GM21526 (cell line): ENCODE results near the gene AGAP2.

Source experiments
- ATAC-seq: cut with Tn5 transposase; IDR thresholded peaks from one replicate; pipeline ENCODE4 v1.9.1; 2021; ENCODE audit warnings: moderate library complexity; ENCODE audit not compliant: unreplicated experiment, low FRiP score

Gene AGAP2

DNA sequence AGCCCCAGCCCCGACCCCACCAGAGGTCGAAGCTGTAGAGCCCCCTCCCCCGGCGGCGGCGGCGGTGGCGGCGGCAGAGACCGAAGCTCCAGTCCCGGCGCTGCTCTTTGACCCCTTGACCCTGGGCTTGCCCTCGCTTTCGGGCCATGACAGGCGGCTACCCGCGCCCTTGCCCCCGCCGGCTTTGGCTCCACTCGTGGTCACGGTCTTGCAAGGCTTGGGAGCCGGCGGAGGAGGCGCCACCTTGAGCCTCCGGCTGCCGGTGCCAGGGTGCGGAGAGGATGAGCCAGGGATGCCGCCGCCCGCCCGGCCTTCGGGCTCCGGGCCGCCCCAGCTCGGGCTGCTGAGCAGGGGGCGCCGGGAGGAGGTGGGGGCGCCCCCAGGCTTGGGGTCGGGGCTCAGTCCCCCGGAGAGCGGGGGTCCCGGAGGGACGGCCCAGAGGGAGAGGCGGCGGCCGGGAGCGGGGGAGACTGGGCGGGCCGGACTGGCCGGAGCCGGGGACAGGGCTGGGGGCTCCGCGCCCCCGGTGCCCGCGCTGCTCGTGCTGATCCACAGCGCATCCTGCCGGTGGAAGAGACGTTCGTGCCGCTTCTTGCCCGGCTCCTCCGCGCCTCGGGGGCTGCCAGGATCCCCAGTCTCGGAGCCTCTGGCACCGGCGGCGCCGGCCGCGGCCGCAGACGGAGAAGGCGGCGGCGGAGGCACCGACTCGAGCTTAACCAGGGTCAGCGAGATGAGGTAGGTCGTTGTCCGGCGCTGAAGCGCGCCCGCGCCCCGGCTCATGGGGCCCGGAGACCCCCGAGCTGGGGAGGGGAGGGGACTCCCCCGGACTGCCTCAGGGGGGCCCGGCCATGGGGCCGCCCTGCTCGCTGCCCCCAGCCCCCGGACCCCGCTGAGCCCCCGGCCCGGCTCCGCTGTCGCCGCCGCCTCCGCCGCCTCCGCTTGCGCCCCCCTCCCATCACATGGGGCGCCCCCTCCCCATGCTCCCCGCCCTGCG lies 778 bp downstream of the AGAP2 start:
- ATAC-seq: no peak

DNA sequence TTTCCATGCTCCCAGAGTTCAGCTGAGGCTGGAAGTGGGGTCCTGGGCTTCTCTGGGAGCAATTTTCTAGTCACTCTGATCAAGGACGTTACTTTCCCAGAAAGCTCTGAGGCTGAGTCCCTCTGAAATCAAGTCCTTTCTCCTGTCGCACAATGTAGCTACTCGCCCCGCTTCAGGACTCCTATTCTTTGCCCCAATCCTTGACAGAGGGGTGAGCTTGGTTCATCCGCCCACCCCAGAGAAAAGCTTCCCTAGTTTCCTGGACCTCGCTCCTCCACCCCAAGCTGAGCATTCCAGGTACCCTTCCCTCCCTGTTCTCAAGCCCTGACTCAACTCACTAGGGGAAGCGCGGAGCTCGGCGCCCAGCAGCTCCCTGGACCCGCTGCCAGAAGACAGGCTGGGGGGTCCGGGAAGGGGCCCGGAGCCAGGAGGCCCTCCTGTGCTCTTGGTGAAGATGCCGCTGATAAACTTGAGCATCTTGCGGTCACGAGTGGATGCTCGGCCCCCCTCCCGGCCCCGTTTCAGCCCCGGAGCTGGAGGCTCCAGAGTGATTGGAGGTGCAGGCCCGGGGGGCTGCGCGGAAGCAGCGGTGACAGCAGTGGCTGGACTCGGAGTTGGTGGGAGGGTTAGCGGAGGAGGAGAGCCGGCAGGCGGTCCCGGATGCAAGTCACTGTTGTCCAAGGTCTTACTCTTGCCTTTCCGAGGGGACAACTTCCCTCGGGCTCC lies 1.6 kb downstream of the AGAP2 start:
- no peak for ATAC-seq

DNA sequence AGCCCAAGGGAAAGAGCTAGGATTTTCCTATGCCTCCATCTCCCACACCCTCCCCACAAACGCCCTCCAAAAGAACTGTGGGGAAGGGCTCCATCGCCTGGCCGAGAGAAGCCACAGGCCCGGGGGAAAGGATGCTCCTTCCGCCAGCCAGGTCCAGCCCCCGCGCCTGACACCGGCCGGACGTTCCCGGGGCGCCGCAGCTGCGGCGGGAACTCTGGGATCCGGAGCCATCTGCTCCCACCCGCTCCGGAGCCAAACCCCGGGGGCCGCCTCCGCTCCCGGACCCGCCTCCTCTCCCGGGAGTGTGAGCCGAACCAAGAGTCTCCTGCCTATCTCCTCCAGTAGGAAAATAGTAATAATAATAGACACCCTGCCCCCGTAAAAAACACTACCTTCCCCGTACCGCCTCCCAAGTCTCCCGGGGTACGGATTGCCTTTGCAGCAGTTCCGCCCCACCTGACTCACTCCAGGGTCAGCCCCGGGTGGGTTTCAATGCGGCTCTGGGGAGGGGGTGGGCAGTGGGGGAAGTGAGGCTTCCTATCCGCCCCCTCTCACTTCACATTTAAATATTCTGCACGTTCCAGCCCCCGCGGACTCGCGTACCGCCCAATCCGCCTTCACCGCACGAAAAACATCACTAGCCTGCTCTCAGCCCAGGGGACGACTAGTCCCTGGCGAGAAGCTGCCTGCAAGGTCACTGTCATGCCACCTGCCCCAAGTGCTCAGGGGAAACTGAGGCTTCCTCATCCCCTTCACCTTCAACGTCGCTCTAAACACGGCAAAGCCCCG lies 2.4 kb downstream of the AGAP2 start:
- no peak for ATAC-seq

GRCh38 chr12:57735198-57735855 lies 3.2 kb downstream of the AGAP2 start:
- no peak for ATAC-seq

DNA sequence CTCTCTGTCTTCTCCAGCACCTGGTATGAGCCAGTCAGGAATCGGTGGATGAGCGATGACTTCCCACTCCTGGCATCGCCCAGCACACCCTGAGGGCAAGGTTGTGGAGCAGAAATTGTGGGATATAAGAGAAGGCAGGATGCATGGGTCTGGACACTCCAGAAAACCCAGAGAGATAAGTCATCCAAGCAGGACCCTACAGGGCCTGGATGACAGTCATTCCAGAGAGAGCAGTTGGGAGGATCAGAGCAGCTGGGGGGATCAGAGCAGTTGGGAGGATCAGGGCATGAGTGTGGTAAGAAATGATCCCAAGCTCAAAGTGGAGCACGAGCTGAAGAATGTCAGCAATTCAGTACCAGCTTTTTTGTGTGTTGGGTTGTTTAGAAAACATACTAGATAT lies 4.0 kb downstream of the AGAP2 start:
- no peak for ATAC-seq

DNA sequence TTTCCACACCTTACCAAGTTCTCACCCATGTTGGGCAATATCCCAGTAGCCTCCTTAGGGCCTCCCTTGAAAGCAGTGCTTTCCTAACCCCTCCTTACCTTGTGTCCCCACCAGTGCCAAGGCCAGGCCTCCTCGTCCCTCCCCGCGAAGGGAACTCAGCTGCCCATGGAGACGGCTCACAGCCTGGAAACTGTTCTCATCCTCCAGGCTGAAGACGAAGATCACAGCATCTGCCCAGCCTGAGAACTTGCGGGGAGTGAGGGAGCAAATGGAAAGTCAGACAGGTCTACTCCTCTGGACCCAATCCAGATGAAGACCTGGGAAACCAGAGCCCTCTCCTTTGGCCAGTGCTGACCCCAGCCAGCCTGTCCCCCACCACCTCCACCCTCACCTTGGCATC lies 4.6 kb downstream of the AGAP2 start:
- no peak for ATAC-seq

GRCh38 chr12:57732726-57733593 lies 5.6 kb downstream of the AGAP2 start:
- ATAC-seq: no peak

GRCh38 chr12:57732270-57732669 lies 6.3 kb downstream of the AGAP2 start:
- no peak for ATAC-seq

DNA sequence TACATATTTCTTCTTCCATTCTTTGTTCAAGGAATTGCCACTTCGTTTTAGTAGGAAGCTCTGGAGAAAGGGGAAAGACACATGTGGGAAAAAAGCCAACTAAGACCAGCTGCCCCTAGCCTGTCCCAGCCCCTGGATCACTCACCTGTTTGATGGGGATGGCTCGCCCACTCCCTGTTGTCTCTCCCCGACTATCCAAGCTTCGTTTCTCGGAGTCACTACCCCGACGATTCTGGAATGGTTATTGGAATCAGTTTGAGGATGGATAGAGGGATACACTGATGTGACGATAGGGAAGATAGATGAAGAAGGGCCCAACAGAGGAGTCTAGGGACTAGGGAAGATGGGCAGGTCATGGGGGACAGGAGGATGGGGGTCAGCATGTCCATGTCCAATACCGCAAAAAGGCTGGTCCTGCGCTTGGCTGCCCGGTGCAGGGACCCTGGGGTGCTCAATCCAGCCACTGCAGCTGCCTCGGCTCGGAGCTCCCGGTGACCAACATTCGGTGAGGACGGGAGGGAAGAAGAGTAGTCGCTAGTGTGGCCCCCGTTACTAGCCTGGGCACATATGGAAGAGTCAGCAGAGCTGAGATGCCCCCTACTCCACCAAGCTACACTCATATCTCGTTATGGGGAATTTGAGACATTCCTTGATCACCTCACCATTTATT lies 7.0 kb downstream of the AGAP2 start:
- no peak for ATAC-seq

DNA sequence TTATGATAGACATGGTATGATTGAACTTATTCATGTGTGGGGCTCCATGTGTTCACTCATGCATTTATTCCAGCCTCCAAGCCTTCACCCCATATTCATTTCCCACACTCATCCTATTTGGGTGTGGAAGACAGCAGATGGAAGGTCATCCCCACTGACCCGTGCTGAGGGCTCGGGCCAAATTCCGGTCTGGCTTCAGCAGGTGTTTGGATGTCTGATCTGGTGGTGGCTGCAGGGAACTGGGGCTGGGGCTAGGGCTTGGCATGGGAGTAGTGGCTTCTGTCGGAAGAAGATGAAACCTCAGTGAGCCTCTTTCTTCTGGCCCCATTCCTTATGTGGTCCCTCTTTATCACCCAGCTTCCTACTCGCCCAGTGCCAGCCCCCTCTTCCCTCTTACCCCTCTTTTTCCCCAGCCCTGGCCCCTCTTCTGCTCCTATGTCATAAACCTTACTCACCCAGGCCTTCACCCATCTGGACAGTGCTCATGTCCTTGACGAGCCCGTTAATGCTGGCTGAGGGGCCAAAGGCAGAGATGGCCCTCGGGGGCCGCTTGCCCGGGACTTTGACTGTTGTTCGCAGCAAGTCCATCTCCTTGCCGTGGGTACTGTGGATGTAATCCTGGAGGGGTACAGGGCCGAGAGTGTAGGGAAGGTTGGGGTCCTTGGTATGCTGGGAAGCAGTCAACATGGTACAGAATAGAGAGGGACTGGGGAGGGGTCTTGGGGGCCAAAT lies 8.0 kb downstream of the AGAP2 start:
- ATAC-seq: no peak

DNA sequence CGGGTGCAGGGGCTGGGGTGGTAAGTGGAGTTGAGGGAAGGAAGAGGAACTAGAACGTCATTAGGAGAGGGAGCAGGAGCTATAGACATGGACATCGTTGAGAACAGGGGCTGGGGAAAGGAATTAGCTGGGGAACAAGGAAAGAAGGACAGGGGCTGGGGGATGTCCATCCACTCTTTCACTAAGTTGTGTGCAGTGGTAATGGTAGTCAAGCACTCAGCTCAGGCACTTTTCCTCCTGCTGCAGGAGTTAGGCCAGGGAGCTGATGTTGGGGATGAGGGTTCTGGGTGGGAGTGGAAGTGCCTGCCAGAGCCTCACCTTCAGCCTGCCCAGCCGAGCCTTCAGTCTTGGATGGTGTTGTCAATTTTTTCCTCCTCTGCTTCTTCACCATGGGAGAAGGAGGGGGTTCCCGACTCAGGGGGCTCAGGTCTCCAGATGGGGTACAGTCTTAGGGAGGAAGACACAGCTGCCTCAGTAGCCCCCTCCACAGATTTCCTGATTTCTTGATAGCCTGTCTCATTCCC lies 9.2 kb downstream of the AGAP2 start:
- no peak for ATAC-seq

- ATAC-seq: no peak
Observed at GRCh38 chr12:57727758-57728395, 10.7 kb downstream of the AGAP2 start.

- ATAC-seq: no peak
Observed at GRCh38 chr12:57726884-57727757, 11.4 kb downstream of the AGAP2 start.

- ATAC-seq: no peak
Observed at GRCh38 chr12:57726151-57726883, 12.2 kb downstream of the AGAP2 start.

- no peak for ATAC-seq
Observed at GRCh38 chr12:57725851-57726150, 12.7 kb downstream of the AGAP2 start.
